NCI-H146 treated with DMSO at 0.1 percent for 48 hours (cell line): Measurements from ENCODE around the gene STAG1.
"Not testable (repeated sequence)": the region's sequence is repeated elsewhere in the genome, so short reads cannot be mapped to it uniquely, and the experiment has no call there.

ENCODE experiments used
- DNase-seq: peaks from one replicate; lab custom pipeline; 2025; ENCODE audit not compliant: unreplicated experiment; lab: John Stamatoyannopoulos, UW

Gene STAG1

DNA sequence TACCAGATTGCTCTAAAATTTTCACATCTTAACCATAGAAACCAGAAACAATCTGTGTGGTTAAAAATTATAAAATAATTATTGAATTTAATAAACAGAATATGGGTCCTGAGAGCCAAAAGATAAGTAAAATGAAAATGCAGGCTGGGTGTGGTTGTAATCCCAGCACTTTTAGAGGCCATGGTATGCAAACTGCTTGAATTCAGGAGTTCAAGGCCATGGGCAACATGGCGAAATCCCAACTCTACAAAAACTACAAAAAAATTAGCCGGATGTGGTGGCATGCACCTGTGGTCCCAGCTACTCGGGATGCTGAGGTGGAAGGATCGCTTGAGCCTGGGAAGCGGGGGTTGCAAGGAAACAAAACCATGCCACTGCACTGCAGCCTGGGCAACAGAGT lies 236.1 kb downstream of the STAG1 start:
- no peak for DNase-seq

DNA sequence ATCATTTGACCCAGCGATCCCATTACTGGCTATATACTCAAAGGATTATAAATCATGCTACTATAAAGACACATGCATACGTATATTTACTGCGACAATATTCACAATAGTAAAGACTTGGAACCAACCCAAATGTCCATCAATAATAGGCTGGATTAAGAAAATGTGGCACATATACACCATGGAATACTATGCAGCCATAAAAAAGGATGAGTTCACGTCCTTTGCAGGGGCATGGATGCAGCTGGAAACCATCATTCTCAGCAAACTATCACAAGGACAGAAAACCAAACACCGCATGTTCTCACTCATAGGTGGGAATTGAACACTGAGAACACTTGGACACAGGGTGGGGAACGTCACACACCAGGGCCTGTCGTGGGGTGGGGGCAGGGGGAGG lies 237.6 kb downstream of the STAG1 start:
- DNase-seq: not testable (repeated sequence)

DNA sequence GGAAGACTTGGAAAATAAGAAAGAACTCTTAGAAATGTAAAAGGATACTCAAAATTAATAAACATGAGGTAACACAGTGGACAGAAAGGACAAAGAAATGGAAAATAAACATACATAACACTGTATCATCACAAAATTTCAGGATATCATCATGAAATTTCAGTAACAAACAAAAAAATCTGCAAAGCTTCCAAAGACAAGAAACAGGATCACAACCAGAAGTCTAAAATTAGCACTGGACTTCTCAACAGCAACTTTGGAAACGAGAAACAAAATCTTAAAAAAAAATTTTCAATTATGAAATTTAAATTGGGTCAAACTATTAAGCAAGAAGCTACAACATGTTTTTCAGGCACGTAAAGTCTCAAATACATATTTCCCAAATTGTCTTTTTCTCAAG lies 238.8 kb downstream of the STAG1 start:
- DNase-seq: no peak

DNA sequence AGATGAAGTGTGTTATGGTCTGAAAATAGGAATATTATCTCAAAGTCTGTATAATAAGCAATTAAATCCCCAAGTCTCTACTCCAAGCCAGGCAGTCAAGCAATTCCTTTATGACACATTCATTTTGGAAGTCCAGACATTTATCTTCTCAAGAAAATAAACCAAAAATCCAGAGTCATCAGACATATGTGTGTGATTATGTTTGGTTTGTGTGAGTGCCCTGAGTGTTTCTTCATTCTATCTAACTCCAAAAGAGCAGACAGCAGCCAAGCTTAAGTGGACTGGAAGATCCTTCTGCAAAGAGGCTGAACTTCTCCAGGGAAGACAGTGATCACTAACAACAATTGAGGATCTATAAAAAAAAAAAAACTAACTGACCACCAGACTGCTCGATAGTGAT lies 239.8 kb downstream of the STAG1 start:
- DNase-seq: no peak

DNA sequence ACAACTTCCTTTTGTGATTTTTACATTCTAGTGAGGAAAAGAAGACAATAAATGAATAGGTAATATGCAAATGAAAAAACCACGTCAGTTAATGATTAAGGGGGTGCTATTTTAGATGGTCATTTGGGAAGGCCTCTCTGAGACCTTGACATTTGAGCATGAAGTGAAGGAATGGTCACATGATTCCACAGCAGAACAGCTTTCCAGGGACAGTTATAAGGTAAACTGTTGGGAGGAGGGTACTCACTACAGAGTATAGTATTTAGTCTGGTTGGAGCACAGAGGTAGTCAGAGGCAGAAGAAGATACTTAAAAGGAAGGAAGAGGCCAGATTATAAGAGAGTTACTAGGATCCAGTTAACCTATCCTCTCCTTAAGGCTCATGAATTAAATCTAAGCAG lies 246.5 kb downstream of the STAG1 start:
- no peak for DNase-seq

DNA sequence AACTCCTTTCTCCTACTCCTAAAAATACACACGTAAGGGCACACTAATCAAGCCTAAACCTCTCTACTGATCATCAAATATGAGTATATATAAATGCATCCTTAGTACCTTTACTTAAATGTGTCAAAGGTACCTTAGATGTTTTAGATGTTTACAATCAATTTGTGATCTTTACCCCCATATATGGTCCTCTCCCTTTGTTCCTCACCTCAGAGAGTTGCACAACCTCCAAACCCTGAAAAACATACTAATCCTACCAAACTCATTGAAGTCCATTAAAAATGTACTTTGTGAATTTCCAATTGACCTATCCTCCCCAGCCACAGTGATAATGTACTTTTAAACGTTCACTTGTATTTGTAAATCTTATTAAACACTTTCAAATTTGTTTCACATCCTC lies 249.1 kb downstream of the STAG1 start:
- no peak for DNase-seq

DNA sequence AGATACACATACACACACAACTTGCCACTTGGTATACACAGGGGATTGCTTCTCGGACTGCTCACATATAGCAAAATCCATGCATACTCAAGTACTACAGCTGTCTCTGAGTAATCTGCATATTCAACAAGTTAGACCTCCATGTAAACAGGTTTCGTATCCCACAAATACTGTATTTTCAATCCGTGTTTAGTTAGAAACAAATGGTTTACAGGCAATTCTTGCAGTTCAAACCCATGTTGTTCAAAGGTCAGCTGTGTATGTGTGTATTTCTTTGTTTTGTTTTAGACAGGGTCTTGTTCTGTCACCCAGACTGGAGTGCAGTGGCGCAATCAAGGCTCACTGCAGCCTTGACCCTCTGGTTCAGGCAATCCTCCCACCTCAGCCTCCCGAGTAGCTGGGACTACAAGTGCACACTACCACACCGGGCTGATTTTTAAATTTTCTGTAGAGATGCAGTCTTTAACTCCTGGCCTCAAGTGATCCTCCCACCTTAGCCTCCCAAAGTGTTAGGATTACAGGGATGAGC lies 253.2 kb downstream of the STAG1 start:
- no peak for DNase-seq

DNA sequence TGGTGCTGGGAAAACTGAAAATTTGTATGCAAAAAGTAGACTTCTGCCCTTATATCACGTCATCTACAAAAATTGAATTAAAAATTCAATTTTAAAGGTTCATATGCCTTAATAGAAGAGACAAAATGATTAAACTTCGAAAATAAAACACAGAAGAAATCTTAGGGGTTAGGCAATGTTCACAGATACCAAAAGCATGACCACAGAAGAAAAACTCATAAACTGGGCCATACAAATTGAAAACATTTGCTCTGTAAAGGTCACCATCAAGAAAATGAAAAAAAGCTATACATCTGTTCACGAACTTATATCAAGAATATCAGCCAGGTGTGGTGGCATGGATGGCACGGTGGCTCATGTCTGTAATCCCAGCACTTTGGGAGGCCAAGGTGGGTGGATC lies 257.0 kb downstream of the STAG1 start:
- no peak for DNase-seq

DNA sequence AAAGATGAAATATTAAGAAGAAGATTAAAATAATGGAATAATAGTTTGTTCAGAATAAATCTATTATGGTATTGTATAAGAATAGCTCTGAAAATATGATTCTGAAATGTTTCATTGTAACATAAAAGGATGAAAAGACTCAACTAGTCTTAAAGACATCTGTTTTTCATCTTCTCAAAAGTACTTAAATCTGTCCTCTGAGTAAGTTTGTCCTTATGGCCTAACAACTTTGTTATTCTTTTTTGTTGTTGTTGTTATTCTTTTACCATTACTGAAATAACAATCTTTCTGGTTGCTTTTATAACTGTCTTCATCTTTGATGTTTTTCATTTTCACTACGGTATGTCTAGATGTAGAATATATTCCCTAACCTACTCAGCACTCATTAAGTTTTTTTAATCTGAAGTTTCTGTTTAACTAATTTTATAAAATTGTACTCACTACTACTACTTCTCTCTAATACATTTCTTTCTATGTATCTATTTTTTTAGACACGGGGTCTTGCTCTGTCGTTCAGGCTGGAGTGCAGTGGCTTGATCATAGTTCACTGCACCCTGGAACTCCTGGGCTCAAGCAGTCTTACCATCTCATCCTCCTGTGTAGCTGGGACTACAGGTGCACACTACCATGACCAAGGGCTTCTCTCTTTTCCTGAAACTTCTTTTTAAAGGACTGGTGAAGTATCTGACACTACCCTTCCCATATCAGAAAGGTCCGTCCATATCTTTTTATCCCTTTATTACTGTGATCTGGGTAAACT lies 261.4 kb downstream of the STAG1 start:
- DNase-seq: no peak

DNA sequence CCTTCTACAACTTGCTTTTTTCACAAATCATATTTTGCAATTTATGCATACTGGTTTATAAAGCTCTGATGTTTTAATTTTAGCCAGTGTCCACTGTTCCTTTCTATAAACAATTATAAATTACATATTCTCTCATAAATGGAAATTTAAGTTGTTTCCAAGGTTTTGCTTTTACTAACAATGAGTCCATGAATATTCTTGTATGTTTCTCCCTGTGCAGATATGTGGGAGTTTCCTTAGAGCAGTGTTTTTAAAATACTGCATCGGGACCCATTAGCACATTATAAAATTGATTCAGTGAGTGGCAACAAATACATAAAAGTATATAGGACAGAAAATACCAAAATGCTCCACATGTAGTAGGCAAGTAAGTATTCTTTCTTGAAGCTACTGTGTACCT lies 266.4 kb downstream of the STAG1 start:
- no peak for DNase-seq

DNA sequence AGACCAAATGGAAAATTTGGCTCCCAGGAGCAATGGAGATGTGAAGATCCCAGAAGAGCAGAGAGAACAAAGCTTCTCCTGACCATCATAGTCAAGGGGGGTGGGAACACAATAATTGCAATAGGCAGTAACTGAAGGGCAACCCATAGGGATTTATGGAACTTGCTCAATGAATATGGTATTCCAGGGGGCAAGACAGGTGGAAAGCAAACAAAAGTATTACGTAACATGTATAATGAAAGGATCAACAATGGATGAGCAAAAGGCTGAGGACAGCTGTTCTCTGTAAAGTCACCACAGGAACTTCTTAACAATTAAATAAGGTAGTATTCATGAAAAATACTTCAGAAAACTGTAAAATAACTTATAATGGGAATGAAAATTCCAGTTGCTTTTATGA lies 275.9 kb downstream of the STAG1 start:
- no peak for DNase-seq

DNA sequence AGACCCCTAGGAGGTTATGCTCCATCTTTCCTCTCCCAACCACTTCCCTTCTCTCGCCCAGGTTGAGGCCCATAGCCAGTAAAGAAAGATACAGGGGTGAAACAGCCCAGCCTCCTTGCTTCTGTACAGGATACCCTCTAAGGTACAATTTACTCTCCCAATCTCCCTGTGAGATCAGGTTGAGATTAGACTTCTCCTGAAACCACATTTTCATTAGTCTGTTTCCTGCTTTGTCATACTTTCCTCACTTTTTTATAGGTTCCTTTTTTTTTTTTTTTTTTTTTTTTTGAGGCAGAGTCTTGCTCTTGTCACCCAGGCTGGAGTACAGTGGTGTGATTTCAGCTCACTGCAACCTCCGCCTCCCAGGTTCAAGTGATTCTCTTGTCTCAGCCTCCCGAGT lies 277.3 kb downstream of the STAG1 start:
- DNase-seq: not testable (repeated sequence)

DNA sequence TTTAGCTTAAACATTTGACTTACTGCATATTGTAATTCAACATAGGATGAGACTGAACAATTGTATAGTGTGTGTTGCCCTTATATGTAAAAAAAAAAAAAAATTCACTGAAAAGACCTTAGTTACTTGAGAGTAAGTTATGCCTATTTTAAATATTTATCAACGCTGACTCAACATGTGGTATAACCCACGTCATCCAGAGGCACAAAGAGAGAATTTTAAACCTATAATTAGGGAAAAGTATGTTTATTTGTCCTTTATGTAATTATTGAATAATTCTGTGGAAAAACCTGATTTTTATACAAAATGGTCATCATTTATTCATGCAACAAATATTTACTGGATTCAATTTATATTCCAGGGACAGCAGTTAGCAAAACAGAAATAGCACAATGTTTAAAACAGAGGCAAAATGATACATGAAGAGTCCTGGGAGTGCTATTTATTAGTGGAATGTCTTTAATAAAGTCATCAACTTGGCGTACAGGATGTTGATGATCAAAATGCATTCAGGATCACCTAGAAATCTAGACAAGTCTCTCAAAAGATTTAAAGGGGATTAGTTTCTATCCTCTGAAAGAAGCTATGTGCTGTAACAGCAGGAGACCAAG lies 278.4 kb downstream of the STAG1 start:
- DNase-seq: no peak

DNA sequence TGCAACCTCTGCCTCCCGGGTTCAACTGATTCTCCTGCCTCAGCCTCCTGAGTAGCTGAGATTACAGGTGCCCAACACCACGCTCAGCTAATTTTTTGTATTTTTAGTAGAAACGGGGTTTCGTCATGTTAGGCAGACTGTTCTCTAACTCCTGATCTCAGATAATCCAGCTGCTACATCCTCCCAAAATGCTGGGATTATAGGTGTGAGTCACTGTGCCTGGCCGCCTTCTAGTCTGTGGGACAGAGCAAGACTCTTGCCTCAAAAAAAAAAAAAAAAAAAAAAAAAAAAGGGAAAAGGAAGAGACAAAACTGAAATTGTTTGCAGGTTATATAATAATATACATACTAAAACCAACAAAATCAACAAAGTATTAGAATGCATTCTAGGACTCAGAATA lies 286.9 kb downstream of the STAG1 start:
- DNase-seq: no peak

DNA sequence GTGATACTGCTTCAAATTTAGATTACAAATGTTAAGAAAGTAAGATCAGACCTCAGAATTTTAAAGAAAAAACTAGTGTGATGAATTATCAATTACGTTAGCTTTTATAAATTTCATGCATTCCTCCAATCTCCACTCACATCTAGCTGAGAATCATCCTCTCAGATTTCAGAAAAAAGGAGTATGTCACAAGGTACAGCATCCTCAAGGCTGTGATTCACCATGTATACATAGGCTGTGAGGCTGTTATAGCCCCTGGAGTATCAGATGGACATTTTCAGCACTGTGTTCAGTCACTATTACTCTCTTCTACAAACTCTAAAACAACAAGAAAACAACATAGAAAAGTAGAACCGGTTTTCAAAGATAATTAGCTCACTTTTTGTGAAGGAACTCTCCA lies 287.7 kb downstream of the STAG1 start:
- no peak for DNase-seq

DNA sequence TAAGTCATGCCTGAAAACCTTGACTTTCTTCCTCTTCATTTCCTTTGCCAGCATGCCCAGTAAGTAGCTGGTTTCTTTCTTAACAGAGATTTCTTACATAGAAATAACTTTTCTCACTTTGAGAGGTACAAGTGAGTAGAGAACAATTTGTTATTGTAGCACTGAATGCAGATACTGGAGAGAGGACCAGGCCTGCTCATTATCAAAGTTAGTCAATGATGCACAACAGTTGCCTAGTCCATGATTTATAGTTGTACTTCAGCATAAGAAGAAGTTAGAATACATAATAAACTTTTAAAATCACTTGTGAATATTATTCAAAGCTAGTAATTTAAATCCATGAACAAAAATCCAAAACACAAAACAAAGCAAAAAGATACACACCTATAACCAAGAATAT lies 289.0 kb downstream of the STAG1 start:
- DNase-seq: no peak

DNA sequence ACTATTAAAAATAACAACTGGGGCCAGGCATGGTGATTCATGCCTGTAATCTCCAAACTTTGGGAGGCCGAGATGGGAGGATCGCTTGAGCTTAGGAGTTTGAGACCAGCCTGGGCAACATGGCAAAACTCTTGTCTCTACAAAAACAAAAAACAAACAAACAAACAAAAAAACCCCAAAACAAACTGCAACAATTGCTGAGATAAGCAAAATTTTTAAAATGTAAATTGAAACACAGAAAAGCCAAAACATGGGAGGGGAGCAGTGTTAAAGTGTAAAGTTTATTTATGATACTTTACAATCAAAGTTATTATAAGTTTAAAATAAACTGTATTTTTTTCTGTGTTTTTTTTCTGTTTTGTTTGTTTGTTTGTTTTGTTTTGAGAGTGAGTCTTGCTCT lies 294.4 kb downstream of the STAG1 start:
- no peak for DNase-seq

DNA sequence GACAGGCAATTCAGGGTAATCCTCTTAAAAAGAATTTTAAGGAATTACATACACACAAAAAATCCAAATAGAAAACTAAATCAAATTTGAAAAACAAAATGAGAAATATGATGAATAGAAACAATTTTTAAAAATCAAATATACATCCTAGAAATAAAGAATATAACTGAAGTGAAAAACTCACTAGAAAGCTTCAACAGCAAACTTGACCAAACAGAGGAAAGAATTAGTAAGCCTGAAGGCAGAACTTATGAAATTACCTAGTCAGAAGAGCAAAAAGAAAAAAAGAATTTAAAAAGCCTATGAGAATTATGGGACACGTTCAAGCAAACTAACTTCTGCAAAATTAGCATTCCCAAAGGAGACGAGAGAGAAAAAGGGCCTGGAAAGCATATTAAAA lies 296.0 kb downstream of the STAG1 start:
- no peak for DNase-seq

DNA sequence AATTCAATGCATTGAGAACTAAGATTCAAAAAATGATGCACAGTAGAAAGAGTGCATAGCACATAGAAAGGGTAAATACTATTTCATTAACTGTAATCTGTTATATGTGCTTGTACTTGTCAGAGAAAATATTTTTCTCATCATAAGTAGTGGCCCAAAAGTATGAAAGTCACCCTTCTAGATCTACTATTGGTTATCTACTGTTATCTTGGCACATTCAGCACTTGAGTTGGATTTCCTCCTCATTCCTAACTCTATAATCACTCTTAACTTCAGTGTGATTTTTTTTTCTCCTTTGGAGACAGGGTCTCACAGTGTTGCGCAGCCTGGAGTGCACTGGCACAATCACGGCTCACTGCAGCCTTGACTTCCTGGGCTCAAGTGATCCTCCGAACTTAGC lies 307.6 kb downstream of the STAG1 start:
- DNase-seq: no peak

DNA sequence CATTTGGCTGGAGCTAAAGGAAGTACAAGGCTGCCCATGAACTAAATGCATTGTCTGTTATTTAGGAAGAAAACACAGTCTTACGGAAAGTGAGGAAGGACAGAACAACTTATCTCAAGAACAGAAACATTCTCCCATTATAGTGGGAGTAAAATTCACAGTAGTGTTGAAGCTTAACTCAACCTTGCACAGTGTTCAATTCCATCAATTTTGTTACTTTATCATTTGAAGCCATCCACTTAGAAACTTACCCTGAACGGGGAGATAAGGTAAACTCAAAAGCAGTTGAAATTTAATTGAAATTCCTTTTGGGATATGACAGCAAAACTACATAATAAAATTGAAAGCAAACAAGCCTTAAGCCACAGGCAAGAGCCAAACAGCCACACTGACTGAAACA lies 315.1 kb downstream of the STAG1 start:
- no peak for DNase-seq

DNA sequence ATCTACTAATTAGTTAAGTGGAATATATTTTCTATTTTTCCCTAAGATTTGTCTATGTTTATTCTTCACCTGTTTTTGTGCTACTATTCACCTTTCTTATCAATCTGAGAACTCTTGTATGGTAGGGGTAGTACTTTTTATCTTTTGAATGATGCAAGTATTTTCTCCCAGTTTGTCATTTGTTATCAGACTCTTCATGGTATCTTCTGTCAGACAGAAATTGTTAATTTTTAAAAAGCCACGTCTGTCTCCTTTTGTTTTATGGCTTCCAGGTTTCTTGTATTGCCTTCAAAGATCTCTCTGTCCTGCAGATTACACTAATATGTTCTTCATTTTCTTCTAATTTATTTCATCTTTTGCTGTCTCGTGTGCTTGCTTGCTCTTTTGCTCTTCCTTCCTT lies 317.7 kb downstream of the STAG1 start:
- DNase-seq: no peak

DNA sequence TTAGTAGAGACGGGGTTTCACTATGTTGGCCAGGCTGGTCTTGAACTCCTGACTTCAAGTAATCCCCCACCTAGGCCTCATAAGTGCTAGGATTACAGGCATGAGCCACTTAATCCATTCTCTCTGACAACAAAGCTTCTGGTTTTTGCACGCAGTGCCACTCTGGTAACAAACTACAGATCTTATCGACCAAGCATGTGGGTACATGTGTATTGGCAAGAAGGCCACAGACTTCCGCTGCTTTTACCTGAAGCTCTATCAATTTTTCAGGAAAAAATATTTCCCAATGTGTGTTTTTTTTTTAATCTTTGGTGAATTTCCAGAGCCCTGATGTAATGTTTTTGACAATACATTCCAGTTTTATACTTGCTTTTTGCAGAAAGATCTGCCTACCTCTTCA lies 319.5 kb downstream of the STAG1 start:
- no peak for DNase-seq

DNA sequence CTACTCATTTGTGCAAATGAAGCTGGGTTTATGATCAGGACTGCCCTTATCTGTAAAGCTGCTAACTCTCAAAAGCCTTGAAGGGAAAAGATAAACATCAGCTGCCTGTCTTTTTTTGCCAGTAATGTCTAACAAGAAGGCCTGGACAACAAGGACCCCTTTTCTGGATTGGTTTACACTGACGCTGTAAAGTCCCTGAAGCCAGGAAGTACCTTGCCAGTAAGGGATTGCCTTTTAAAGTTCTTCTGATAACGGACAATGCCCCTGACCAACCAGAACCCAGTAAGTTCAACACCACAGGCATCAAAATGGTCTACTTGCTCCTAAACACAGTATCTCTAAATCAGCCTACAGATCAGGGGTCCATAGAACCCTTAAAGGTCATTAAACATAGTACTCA lies 324.0 kb downstream of the STAG1 start:
- DNase-seq: no peak
